SU-DHL-6 (cell line): ENCODE results near the gene ZNF674.
A peak's percentile ranks its signal among the peaks of the same experiment; 100 is the strongest.

ENCODE experiments used
- H2AFZ ChIP-seq: fragments of 200-600 bp; sonication (generic); 2 replicates; pipeline ENCODE4 v1.6.1; 2014; ENCODE audit warnings: low read depth, mild to moderate bottlenecking, moderate library complexity, mixed read lengths, antibody characterized with exemption, low read length; ENCODE audit not compliant: severe bottlenecking
- H3F3A ChIP-seq: fragments of 200-600 bp; shearing (Covaris generic); 2 replicates; pipeline ENCODE4 v1.6.0; 2016; ENCODE audit warnings: antibody characterized with exemption, mild to moderate bottlenecking; ENCODE audit not compliant: insufficient read depth
- H3K27ac ChIP-seq: fragments of 200-600 bp; sonication (generic); 2 replicates; pipeline ENCODE4 v1.5.1; 2016; ENCODE audit warnings: low read depth, mild to moderate bottlenecking, low read length, moderate library complexity, mixed read lengths
- H3K27me3 ChIP-seq: fragments of 200-600 bp; sonication (generic), shearing (Covaris generic); 2 replicates; pipeline ENCODE4 v1.6.0; 2014; ENCODE audit warnings: mild to moderate bottlenecking, low read length
- H3K36me3 ChIP-seq: fragments of 200-600 bp; sonication (generic); 2 replicates; pipeline ENCODE4 v1.6.1; 2014; ENCODE audit warnings: mild to moderate bottlenecking, low read length, mixed read lengths
- H3K4me2 ChIP-seq: fragments of 300-600, 200-600 bp; shearing (Covaris generic), sonication (generic); 2 replicates; pipeline ENCODE4 v1.6.0; 2014; ENCODE audit warnings: low read length, low read depth, mild to moderate bottlenecking; ENCODE audit not compliant: poor library complexity, severe bottlenecking
- H3K4me3 ChIP-seq: fragments of 200-600 bp; sonication (generic); 2 replicates; pipeline ENCODE4 v1.5.1; 2014; ENCODE audit warnings: antibody characterized with exemption, low read length, mild to moderate bottlenecking, mixed read lengths; ENCODE audit not compliant: insufficient read depth, poor library complexity, severe bottlenecking
- H3K79me2 ChIP-seq: fragments of 200-600 bp; sonication (generic); 2 replicates; pipeline ENCODE4 v1.6.1; 2014; ENCODE audit warnings: mild to moderate bottlenecking, low read length, moderate library complexity; ENCODE audit not compliant: insufficient read depth
- H3K9ac ChIP-seq: fragments of 200-600 bp; sonication (generic); 2 replicates; pipeline ENCODE4 v1.7.0; 2014; ENCODE audit warnings: mild to moderate bottlenecking, low read length
- H3K9me2 ChIP-seq: fragments of 200-600 bp; sonication (generic); replicated peaks from 2 replicates; pipeline ENCODE4 v1.6.1; 2014; ENCODE audit warnings: low read length; ENCODE audit not compliant: insufficient read depth
- H3K9me3 ChIP-seq: fragments of 200-600 bp; sonication (generic); 2 replicates; pipeline ENCODE4 v1.6.1; 2014; ENCODE audit warnings: low read length, mixed read lengths; ENCODE audit not compliant: insufficient read depth
- H4K20me1 ChIP-seq: fragments of 200-600 bp; sonication (generic); 2 replicates; pipeline ENCODE4 v1.6.1; 2014; ENCODE audit warnings: low read depth, mild to moderate bottlenecking, antibody characterized with exemption, low read length, moderate library complexity, mixed read lengths
- CTCF ChIP-seq: fragments of 200-600 bp; sonication (generic); IDR thresholded peaks from one replicate; pipeline ENCODE4 v1.5.1; 2017; ENCODE audit warnings: antibody characterized with exemption, mild to moderate bottlenecking, low read length, moderate library complexity; ENCODE audit not compliant: insufficient read depth, poor library complexity, severe bottlenecking
- EZH2phosphoT487 ChIP-seq: fragments of 200-600 bp; sonication (generic), shearing (Covaris generic); conservative IDR thresholded peaks from 2 replicates; pipeline ENCODE4 v1.6.1; 2018; ENCODE audit warnings: mild to moderate bottlenecking, antibody characterized with exemption, low read length, moderate library complexity, mixed read lengths

ZNF674 gene

GRCh38 chrX:46577221-46578005 is 32.2 kb upstream of the ZNF674 start:
- Histone ChIP-seq H3F3A (peaks cover 5% of the 10 kb centered on the region; the same call in 1 of the 2 replicates), H3K9me2 (no peaks in the 10 kb centered on the region), H3K9ac (no peak overlapping the region), H3K27me3 (no peaks in the 10 kb centered on the region), H3K9me3 (no peaks in the 10 kb centered on the region), H3K36me3 (no peaks in the 10 kb centered on the region), H4K20me1 (no peaks in the 10 kb centered on the region), H3K4me3 (no peak overlapping the region), H3K27ac (no peak overlapping the region), H2AFZ (no peak overlapping the region), H3K79me2 (no peaks in the 10 kb centered on the region), H3K4me2 (no peak overlapping the region)
- TF ChIP-seq EZH2phosphoT487 (no peak), CTCF (no peak)

- H3K79me2 ChIP-seq: no peaks in the 10 kb centered on the region
- TF ChIP-seq EZH2phosphoT487 (no peak), CTCF (no peak)
- H3K4me3 ChIP-seq: no peak overlapping the region
- peaks cover 11% of the 10 kb centered on the region; the same call in 1 of the 2 replicates for H3F3A ChIP-seq
- no peaks in the 10 kb centered on the region for H4K20me1 ChIP-seq
- no peak overlapping the region for H3K27ac ChIP-seq
- H3K4me2 ChIP-seq: peak overlapping the region; percentile 73
- no peaks in the 10 kb centered on the region for H3K9me2 ChIP-seq
- H2AFZ ChIP-seq: no peak overlapping the region
- no peak overlapping the region for H3K9ac ChIP-seq
- no peaks in the 10 kb centered on the region for H3K36me3 ChIP-seq
- H3K9me3 ChIP-seq: no peaks in the 10 kb centered on the region
- no peaks in the 10 kb centered on the region for H3K27me3 ChIP-seq
Measured at GRCh38 chrX:46576458-46576857, 31.2 kb upstream of the ZNF674 start.

GRCh38 chrX:46575991-46576392 is 30.8 kb upstream of the ZNF674 start:
- no peak overlapping the region for H3K27ac ChIP-seq
- H3K9me3 ChIP-seq: no peaks in the 10 kb centered on the region
- peaks cover 11% of the 10 kb centered on the region; the same call in 1 of the 2 replicates for H3F3A ChIP-seq
- no peaks in the 10 kb centered on the region for H3K9me2 ChIP-seq
- H2AFZ ChIP-seq: no peak overlapping the region
- H3K27me3 ChIP-seq: no peaks in the 10 kb centered on the region
- TF ChIP-seq CTCF: no peak
- no peaks in the 10 kb centered on the region for H3K36me3 ChIP-seq
- H3K4me2 ChIP-seq: peak overlapping the region; percentile 73
- H3K79me2 ChIP-seq: no peaks in the 10 kb centered on the region
- no peaks in the 10 kb centered on the region for H4K20me1 ChIP-seq
- no peak overlapping the region for H3K9ac ChIP-seq
- H3K4me3 ChIP-seq: no peak overlapping the region
